Aorta (tissue), 4 donors: Measurements from ENCODE around the gene NOMO2. TPM values are rescaled to one million over a fixed set of nuclear protein-coding genes. Genes with fewer than 3 reads are reported as not detected.

Source experiments
- microRNA-seq, 2 donors: library from miRNA; unstranded; fragments of <30 nt; microRNA quantifications; one replicate each; pipeline ENCODE4 v1.2.0, GENCODE V29; 2020
- polyA plus RNA-seq, 2 donors: library from polyadenylated mRNA; stranded (reverse); fragments of 200-250 nt; gene quantifications; one replicate each; pipeline ENCODE4 v1.2.3, GENCODE V29; 2013
- total RNA-seq, 2 donors: library from RNA; stranded (reverse); fragmentation: NEBNext Ultra II Directional; extraction: Animal tissue kit (Norgen Biotek cat#: 25700); gene quantifications; one replicate each; pipeline ENCODE4 v1.2.1, GENCODE V29; 2021
- donor health status: healthy with polysubstance abuse.
- donor health status: Bipolar disorder and iron deficiency.
- donor health status: DM: no; HTN: no; CAD: no.
- donor health status: DM: yes; HTN: yes; CAD: no.

The NOMO2 gene
- total and polyA plus RNA-seq, 4 donors: 65.1 to 124 (median 96.3) TPM

Small RNA genes within 50 kb of the gene (microRNA-seq; reads per million reads assigned to microRNA genes)
- gene MIR3179-3: 0 reads per million in 2 donors
- gene MIR3179-4: 0 reads per million in 2 donors
- gene MIR3180-3: 0 reads per million in 2 donors
- gene MIR3670-3: 0 reads per million in 2 donors
- gene MIR3670-4: 0 reads per million in 2 donors
- gene MIR6770-3: 0 reads per million in 2 donors

Other genes with a start within 250 kb of the NOMO2 start
- gene NPIPA8, start 225.4 kb downstream of the NOMO2 start, total RNA-seq: 1 to 10 TPM; 1.7 to 2.2 TPM
- 10 to 100 TPM in 1 of 2 donors, 1 to 10 TPM in 1; 4.0 to 41.6 TPM for gene NPIPA8, start 225.4 kb downstream of the NOMO2 start, polyA plus RNA-seq
- 1,000 to 10,000 TPM in 1 of 2 donors, 100 to 1,000 TPM in 1; 879 to 1,023 TPM for gene RPS15A, start 228.2 kb upstream of the NOMO2 start, total RNA-seq
- 1,000 to 10,000 TPM; 2,909 to 8,103 TPM for gene RPS15A, start 228.2 kb upstream of the NOMO2 start, polyA plus RNA-seq
- 10 to 100 TPM; 58.6 to 69.4 TPM for gene ARL6IP1, start 239.5 kb upstream of the NOMO2 start, total RNA-seq
- 10 to 100 TPM; 57.6 to 60.1 TPM for gene ARL6IP1, start 239.5 kb upstream of the NOMO2 start, polyA plus RNA-seq